Measurements from ENCODE around the gene PKIB.
"Not testable (repeated sequence)": the region's sequence is repeated elsewhere in the genome, so short reads cannot be mapped to it uniquely, and the experiment has no call there.

The PKIB gene

DNA sequence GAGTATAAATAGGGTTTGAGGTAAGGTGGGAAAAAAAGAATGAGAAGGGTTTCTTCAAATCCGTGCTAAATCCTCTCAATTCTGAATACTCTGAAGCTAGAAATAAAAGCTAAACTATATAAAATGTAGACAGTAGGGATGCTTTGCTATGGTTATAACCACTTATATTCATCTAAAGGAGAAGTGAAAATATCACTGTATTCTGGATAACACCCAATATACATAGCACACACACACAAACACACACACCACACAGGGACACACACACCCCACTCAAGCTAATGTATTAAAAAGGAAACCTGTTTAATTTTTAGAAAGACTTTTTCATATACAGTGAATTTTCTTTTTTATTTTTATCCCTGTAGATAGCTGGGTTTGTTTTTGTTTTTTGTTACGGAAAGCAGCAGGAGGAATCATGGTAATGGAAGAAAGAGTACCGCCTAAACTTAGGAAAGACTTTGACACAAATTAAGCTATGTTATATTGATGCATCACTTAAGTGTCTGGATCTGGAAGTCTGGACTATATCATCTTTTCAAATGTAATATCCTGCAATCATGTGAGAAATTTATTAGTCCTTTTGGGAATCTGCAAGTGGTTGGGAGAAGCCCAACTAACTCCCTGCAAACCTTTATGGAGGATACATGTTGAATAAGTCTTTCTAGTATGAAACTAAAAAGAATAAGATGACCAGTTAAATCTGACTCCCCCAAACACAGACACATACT is 100.9 kb downstream of the PKIB start:
- no peak for DNase-seq

DNA sequence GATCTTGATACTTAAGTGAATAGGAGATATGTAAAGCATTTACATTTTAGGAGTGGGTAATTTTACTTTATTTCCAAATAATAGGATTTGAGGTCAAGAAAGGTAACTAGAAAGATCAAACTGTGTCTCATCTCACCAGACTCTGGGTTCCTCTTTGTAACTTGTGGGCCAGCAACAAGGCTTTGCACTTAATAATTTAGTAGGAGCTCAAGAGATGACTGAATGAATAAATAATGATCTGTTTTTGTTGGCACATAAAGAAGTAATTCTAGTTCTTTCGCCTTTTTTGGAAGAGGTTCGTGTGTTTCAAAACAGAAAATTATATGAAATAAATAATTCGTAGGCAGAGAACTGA is 101.9 kb downstream of the PKIB start:
- DNase-seq: no peak

DNA sequence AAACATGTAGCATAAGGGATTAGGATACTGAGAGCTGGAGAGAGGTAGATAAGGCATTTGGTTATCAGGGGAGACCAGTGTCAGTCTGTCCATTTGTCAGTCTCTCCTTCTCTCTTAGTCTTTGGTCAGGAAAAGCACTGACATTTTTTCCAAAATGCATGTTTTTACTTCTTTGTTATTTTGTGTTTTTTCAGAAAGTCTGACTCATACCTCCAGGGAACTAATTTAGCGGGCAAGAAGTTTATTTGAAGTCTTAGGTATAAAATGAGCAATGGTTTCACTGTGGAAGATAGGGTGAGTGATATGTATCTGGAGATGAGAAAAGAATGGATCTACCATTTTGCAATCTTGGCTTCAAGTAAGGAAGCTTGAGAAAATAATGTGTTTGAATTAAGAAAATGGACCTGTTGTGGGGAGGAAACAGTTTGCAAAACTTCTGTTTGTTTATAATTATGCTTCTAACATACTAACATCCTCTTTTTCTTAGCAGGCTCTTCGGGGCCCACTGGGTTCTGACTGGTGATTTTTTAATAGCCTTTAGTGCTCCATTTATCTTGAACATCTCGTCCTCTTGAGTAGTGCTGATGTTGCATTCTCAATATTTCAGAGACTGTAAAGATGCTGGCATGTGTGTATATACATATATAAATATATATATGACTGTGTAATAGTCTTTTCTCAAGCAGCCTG is 102.4 kb downstream of the PKIB start:
- no peak for DNase-seq

DNA sequence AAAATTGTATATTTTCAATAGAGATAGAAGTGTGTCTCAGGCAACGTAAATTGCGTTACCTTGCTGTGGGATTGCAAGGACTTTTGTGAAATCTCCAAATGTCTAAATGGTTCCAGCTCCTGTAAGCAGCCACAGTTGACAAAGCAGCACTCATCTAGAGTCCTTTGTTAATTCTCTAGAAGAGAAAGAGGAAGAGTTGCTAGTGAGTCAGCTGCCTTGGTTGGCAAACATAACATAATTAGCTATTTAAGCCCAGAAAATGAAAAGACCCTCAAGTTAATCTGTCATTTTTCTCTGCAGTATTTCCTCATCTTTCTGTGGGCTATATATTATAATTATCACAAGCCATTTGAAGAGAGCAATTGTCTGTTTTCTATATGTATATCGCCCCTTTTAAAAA is 102.9 kb downstream of the PKIB start:
- DNase-seq: no peak

DNA sequence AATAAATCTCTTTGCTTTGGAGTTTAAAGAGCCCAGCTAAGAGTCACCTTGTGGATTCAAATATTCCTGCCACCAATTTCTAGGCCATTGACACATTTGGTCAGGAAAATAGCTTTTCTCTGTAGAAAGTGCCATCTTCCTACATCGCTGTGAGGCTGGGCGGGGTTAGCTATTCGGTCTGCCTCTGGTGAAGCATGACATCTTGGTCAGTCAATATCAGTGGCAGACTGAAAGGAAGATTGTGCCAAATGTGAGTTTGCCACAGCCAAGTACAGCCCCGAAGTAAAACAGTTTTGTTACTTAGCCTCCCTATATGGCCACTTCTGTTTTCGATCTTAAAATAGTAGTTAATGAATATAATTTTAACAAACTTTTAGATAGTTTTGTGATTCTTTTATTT is 103.9 kb downstream of the PKIB start:
- no peak for DNase-seq

DNA sequence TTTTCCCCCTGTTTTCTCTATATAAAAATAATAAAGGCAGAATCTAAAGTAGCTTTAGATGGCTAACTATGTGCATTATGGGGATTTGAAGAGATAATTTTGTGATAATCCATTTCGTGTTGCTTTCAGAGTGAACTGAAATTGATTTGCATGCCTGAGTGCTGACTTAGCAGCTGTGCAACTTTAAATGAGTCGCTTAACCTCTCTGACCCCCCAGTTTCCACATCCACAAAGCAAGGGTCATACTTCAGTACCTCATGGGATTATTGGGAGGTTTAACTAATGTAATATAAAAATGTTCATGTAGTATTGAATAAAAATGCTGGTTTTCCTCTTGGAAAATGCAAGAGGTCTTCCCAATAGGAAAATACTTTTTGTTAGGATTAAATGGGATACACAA is 105.5 kb downstream of the PKIB start:
- DNase-seq: no peak

DNA sequence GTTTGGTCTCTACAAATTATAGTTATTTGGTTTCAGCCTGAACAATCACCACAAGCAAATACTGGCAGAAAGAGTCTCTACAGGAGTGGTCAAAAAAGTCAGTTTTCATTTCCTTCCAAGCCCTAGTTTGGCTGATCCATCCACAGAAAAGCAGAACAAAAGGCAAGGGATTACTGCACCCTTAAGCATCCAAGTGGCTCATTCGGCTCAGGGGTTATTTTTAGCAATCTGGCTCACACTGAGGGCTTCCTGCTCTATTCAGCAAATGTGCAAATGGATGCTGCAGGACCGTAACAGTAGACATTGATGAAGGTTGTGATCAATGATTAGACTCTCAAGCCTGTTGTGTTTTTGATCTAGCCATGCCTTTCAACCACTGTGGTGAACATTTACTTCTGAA is 107.1 kb downstream of the PKIB start:
- DNase-seq: peak in 1 of 56 donors; percentile 5

DNA sequence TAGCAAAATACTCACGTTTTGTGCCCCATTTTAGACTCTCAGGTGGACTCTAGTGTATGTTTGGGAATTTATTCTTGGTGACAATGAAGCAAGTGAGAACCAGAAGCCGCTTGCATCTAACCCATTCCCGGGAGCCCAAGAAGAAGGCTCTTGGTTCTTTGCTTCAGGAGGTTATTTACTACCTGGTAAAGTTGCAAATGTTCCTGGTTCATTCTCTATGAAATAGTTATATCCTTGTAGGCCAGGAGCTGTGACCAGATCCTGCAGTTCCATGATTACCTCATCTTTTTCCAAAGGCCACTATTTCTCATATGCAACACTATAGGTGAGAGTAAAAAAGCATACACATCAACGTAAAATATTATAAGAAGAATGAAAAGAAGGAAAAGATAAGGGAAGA is 108.4 kb downstream of the PKIB start:
- DNase-seq: no peak

DNA sequence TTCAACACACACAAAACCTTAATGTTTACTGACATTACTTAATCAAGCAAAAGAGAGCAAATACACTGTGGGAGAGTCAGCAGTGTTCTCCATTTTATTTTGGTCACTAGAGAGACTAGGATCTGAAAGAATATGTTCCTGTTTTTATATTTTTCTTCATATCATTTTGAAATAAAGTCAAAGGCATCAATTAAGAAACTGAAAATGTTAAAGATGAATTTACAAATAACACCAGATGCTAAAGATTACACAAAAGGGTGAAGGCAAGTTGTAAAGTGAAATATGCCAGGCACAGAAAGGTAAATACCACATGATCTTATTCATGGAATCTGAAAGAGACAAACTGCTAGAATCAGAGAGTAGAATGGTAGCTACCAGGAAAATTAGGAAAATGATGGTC is 109.0 kb downstream of the PKIB start:
- DNase-seq: no peak

DNA sequence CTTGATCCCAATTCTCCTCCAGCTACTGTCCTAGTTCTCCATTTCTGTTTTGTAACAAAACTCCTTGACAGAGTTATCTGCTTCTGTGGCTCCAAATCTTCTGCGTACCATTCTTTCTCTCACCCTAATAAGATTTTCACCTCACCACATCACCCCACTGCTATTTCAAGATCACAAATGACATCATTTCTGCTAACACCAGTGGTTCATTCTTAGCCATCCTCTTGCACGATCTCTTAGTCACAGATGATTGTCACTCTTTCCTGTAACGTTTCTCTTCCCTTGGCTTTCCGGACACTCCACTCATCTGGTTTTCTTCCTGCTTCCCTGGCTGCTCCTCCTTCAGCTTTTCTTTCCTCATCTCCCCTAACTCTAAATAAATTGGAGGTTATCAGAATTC is 112.5 kb downstream of the PKIB start:
- DNase-seq: no peak

DNA sequence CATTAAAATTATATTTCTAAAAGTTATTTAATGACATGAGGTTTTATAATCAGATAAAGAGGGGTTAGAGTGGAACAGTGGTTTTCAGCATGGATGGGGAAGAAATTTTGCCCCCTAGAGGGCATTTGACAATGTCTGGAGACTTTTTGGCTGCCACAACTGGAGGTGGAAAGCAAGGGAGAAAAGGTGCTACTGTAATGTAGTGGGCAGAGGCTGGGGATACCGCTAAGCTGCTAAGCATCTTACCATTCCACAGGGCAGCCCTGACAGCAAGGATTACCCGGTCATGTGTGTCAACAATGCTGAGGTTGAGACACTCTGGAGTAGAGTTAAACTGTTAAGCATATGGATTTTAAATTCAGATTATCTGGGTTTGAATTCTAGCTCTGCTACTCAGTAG is 116.4 kb downstream of the PKIB start:
- no peak for DNase-seq

DNA sequence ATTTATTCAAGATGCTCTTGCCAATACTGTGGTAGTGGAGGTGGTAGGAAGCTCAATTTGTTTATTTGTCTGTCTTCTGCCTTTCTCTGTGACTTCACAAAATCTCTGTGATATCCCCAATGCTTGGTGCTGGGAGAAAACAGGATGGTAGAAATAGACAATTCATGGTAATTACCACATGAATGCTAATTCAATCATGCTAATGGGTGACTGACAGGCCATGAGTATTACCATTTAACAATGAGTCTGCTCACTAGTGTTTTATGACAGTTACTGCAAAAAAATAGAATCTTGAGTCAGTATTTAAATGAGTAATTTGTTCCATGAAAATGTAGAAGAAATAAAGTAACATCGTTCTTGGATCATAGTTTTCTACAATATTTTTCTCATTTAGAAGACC is 117.0 kb downstream of the PKIB start:
- DNase-seq: no peak

DNA sequence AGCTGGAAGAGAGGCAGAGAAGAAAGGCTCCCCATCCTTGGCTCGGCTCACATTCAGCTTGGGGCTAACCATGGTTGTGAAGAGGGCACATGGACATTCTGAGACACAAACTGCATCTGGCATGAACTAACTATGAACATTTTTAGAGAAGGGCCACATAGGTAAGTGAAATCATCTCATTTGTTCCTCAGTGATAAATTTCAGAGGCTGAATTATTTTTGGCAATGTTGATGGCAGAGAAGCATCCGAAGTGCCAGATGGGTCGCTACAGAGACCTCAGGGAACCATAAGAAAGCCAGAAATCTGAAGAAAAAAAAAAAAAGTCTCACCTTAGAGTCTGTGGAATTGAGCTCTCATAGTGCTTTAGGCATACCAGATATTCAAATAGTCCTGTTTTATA is 120.1 kb downstream of the PKIB start:
- DNase-seq: no peak

DNA sequence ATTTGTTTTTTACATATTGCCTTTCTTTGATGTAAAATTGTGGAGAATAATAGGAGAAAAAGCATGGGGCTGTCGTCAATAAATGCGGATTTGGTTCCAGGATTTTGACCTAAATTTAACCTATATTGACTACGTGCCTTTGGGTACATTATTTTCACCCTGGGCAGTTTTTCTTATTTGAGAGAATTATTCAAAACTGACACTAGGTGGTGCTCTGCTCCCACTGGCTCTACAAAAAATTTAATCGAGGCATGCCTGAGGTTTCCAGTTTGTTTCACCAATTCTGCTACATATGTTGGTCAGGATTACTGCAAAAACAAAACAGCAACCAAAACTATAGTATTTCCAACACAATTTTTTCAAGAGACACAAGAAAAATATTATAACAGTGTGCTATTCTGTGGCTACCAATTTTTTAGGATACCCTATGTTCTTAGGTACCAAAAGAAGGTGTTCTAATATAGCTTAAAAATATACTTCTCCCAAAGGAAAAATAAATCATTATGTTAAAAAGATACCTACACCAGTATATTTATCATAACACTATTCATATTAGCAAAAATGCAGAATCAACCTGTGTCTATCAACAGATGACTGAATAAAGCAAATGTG is 120.7 kb downstream of the PKIB start:
- peak in 3 of 56 donors; percentile 11 to 34 (median 32) for DNase-seq

DNA sequence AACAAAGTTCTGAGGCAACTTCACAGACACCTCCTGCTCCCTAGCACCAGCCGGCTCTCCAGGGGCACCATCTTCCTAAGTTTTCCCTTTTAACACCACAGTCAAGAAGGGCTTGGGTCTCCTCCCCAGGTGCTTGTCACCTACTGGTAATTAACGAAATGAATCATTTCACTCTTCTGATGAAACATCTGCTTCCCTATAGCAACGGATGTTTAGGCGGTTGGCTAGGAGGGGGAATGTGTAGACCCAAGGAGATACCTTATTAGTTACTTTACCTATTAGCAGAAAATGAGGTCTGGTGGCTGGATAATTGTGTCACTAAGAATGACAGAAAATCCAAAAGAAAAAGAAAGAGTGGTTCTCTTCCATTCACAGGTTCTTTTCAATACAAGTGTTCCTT is 123.1 kb downstream of the PKIB start:
- no peak for DNase-seq

DNA sequence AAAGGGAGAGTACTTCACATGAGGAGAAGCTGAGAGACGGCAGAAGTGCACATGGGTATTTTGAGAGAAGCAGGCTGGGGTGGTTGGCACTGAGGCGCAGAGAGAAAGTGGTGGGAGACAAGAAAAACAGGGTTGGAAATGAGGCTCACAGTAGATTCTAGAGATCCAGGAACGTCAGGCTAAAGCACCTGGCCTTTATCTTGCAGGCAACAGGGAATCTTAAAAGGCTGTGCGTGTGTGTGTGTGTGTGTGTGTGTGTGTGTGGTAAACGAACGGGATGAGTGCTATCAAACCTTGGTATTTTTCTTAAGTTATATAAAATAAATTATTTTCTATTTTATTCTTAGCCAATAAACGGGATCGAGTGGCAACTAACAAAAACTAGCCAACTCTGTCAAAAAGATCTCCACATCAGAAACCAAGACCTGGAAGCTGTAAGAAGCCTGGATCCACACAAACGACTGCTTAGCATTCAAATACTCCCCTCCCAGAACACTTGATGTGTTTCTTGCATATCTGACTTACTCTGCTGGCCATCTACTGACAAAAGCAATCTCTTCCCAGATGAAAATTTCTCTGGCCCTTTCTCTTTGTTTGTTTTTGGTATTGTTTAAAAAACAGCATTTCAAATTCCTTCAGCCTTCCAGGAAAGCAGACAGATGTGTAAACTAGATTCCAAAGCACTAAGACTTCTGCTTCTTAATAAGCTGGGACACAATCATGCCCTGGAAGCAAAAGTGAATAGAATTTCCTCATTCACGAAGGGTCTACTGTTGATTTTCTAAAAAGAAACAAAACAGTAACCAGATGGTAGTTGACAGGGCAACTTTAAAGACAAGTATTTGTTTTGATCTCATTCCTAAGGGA is 124.6 kb downstream of the PKIB start:
- DNase-seq: no peak

DNA sequence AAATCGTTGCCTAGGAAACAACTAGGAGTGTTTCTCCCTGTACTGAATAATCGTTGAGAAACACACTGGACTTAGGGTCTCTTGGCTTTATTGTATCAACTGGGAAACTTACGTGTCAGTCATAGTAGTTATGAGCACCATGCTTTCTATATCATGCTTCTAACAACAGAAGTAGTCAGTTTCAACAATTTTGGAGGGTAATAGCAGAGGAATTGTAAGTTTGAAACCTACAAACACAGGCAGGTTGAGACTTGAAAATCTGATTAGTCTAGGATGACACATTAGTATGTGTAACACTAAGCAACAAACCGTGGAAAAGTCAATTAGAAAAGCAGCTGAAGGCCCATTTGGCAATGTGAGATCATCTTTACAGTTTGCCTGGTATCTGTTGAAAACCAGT is 125.4 kb downstream of the PKIB start:
- DNase-seq: no peak

DNA sequence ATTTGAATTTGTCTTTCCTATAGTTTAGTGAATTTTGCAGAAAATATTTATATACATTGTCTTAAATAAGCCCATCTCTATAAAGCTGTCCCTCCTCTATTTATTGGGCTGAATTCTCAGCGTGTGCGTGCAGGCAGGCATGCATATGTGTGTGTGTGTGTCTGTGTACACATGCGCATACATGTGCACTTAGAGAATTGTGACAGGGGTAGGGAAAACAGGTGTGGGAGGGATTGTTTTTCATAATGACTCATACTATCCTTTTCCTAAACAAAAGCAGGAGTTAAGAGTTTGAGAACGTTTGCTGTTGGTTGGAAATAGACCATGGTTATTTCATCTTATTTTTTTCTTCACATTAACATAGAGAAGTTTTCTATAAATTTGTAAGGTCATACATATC is 126.0 kb downstream of the PKIB start:
- DNase-seq: no peak

DNA sequence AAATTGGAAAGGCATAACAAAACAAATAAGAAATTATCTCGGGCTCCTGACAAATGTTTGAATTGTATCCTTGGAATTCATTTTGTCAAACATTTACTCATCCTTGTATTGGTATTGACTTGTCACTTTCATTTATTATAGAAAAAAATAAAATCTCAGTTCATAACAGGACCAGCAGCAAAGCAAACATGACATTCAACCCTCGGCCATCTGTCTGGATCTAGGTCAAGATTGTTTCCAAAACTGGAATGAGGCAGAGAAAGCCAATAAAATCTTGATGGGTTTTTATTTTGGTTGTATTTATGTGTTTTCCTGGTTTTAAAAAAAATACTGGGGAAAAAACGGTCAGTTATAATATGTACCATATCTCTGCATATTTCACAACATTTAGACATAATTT is 126.4 kb downstream of the PKIB start:
- DNase-seq: no peak

DNA sequence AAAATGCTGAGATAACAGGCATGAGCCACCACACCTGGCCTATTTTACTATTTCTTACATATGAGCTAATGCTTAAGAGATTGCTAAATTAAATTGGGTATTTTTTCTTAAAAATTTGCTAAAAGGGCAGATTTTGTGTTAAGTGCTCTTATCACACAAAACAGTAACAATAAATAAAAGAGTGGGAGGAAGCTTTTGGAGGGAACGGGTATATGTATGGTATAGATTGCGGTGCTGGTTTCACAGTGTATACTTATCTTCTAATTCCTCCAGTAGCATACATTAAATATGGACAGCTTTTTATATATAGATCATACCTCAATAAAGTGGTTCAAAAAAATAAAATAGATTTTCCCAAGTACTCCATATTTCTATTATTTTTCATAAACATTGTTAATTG is 129.9 kb downstream of the PKIB start:
- DNase-seq: no peak

DNA sequence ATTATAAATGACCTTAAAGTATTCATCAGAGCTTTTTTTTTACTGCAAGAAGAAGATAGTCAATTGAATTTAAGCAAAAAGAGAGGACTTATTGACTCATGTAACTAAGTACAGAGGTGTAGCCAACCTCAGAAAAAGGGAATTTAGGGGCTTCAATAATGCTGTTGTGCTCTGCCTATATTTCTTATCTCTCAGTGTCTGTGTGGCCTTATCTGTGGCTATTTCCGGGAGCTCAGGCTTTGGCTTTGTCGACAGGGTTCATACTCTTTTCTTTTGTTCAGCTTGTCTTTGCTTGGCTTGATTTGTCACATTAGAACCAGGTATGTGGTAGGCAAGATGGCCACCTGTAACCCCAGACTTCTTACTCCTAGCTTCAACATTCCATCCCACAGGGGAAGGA is 130.7 kb downstream of the PKIB start:
- DNase-seq: no peak

DNA sequence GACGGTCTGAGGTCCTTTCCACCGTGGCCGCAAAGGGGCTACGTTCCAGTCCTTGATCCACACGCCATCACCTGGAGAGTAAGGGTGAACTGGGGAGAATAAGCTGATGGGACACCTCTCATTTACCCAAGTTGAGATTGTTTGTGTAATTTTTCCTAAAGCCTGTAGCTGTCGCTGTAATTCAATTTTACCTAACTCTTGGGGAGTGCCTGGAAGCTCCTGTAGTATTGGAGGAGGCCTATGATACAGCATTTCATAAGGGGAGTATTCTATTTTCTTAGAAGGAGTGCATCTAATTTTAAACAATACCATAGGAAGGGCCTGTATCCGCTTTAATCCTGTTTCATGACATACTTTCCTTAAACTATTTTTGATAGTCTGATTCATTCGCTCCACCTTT is 134.0 kb downstream of the PKIB start:
- not testable (repeated sequence) for DNase-seq
